ENCODE measurements around the gene NAALADL2. TPM values are rescaled to one million over a fixed set of nuclear protein-coding genes. Genes with fewer than 3 reads are reported as not detected.

The NAALADL2 gene
- total and polyA plus RNA-seq, 4 donors: 0.28 to 4.6 (median 3.1) TPM

DNA sequence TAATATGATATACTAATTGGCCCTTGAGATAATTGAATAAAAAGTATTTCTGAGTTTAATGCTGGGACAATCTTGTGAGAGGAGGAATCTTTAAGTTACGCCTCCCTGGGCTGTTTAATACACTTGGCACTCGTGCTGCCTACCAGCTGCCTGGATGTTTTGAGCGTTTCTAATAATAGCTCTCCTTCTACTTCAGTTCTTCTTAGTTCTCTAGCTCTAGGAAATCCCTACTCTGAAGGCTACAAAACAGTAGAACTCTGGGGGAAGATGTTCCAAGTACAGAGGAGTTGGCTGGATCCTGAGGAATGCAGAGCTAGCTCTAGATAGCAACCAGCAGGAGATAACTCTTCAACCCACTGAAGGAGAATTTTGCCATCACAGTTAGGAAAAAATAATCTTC lies 3.5 kb downstream of the NAALADL2 start:
- no peak for DNase-seq (ENCODE audit: low spot score)
- Histone ChIP-seq H3K9ac (ENCODE audit: low read depth in 1 of 2, low read length in 2 of 2) (no peak overlapping the region), H3K9me3 (ENCODE audit: control insufficient read depth in 4 of 4, low read length in 3 of 4) (no peaks in the 10 kb centered on the region), H3K27me3 (ENCODE audit: control insufficient read depth in 4 of 4, insufficient read depth in 4 of 4, low read length in 3 of 4) (no peaks in the 10 kb centered on the region), H3K36me3 (ENCODE audit: control insufficient read depth in 4 of 4, insufficient read depth in 3 of 4, low read depth in 1 of 4, low read length in 3 of 4) (no peaks in the 10 kb centered on the region), H3K27ac (ENCODE audit: low read depth in 1 of 2, low read length in 2 of 2) (no peak overlapping the region), H3K4me1 (ENCODE audit: control insufficient read depth in 4 of 4, insufficient read depth in 4 of 4, low read length in 3 of 4) (peaks cover 0 to 31% (median 24%) of the 10 kb centered on the region in 4 donors), H3K4me3 (ENCODE audit: low read depth in 1 of 3, low read length in 3 of 3) (no peak overlapping the region)
- 80% methylated on average over 3 of the region's 3 CpGs for WGBS
- TF ChIP-seq FOXA2 (IDR thresholded peaks at IDR 0.05) (no peak), REST (IDR thresholded peaks at IDR 0.05) (no peak), GABPA (IDR thresholded peaks at IDR 0.05 in 1 of 2, conservative IDR thresholded peaks at IDR 0.05 in 1 of 2) (no peak), HNF4G (IDR thresholded peaks at IDR 0.05) (no peak), EGR1 (IDR thresholded peaks at IDR 0.05; ENCODE audit: low read depth in 2 of 2) (no peak), MAX (IDR thresholded peaks at IDR 0.05) (no peak), FOXA1 (IDR thresholded peaks at IDR 0.05) (no peak), RXRA (IDR thresholded peaks at IDR 0.05) (no peak), SP1 (IDR thresholded peaks at IDR 0.05) (no peak), TAF1 (conservative IDR thresholded peaks at IDR 0.05) (no peak), RAD21 (IDR thresholded peaks at IDR 0.05) (no peak), YY1 (IDR thresholded peaks at IDR 0.05) (no peak), JUND (IDR thresholded peaks at IDR 0.05) (no peak), HNF4A (conservative IDR thresholded peaks at IDR 0.05) (no peak), NR2F2 (IDR thresholded peaks at IDR 0.05) (no peak)
- TF ChIP-seq, protein P1, sequence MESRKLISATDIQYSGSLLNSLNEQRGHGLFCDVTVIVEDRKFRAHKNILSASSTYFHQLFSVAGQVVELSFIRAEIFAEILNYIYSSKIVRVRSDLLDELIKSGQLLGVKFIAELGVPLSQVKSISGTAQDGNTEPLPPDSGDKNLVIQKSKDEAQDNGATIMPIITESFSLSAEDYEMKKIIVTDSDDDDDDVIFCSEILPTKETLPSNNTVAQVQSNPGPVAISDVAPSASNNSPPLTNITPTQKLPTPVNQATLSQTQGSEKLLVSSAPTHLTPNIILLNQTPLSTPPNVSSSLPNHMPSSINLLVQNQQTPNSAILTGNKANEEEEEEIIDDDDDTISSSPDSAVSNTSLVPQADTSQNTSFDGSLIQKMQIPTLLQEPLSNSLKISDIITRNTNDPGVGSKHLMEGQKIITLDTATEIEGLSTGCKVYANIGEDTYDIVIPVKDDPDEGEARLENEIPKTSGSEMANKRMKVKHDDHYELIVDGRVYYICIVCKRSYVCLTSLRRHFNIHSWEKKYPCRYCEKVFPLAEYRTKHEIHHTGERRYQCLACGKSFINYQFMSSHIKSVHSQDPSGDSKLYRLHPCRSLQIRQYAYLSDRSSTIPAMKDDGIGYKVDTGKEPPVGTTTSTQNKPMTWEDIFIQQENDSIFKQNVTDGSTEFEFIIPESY (IDR thresholded peaks at IDR 0.05): no peak
- TF ChIP-seq, protein P2, sequence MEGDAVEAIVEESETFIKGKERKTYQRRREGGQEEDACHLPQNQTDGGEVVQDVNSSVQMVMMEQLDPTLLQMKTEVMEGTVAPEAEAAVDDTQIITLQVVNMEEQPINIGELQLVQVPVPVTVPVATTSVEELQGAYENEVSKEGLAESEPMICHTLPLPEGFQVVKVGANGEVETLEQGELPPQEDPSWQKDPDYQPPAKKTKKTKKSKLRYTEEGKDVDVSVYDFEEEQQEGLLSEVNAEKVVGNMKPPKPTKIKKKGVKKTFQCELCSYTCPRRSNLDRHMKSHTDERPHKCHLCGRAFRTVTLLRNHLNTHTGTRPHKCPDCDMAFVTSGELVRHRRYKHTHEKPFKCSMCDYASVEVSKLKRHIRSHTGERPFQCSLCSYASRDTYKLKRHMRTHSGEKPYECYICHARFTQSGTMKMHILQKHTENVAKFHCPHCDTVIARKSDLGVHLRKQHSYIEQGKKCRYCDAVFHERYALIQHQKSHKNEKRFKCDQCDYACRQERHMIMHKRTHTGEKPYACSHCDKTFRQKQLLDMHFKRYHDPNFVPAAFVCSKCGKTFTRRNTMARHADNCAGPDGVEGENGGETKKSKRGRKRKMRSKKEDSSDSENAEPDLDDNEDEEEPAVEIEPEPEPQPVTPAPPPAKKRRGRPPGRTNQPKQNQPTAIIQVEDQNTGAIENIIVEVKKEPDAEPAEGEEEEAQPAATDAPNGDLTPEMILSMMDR (IDR thresholded peaks at IDR 0.05; ENCODE audit: low read depth, low read length, missing input control): no peak

DNA sequence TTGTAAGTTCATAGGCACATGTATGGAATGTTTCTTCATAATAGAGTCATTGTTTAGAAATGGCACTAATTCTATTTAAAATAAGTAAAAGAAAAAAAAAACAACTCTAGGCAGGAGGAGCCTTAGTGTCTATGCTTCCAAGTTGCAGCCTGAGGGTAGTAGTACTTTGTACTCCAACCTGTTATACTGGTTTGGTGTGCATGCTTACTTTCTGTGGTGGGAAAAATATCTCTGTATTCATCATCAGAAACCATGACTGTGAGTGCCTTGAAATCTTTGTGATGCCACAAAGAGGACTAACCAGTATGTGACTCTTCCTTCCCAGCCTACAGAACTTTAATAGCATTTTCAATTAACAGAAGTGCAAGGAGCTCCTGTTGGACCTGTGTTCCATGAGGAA lies 4.4 kb downstream of the NAALADL2 start:
- H3K9ac ChIP-seq (ENCODE audit: low read depth in 1 of 2, low read length in 2 of 2): no peak overlapping the region
- TF ChIP-seq HNF4A (conservative IDR thresholded peaks at IDR 0.05) (no peak), FOXA2 (IDR thresholded peaks at IDR 0.05) (no peak), JUND (IDR thresholded peaks at IDR 0.05) (no peak), SP1 (IDR thresholded peaks at IDR 0.05) (no peak), EGR1 (IDR thresholded peaks at IDR 0.05; ENCODE audit: low read depth in 2 of 2) (no peak), HNF4G (IDR thresholded peaks at IDR 0.05) (no peak), RAD21 (IDR thresholded peaks at IDR 0.05) (no peak), REST (IDR thresholded peaks at IDR 0.05) (no peak)
- TF ChIP-seq, protein P1 (IDR thresholded peaks at IDR 0.05): no peak
- TF ChIP-seq, protein P3, sequence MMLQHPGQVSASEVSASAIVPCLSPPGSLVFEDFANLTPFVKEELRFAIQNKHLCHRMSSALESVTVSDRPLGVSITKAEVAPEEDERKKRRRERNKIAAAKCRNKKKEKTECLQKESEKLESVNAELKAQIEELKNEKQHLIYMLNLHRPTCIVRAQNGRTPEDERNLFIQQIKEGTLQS (IDR thresholded peaks at IDR 0.05): no peak
- no peak for DNase-seq (ENCODE audit: low spot score)
- H3K27ac ChIP-seq (ENCODE audit: low read depth in 1 of 2, low read length in 2 of 2): no peak overlapping the region
- peaks cover 0 to 27% (median 20%) of the 10 kb centered on the region in 4 donors for H3K4me1 ChIP-seq (ENCODE audit: control insufficient read depth in 4 of 4, insufficient read depth in 4 of 4, low read length in 3 of 4)
- no peak overlapping the region for H3K4me3 ChIP-seq (ENCODE audit: low read depth in 1 of 3, low read length in 3 of 3)
- H3K36me3 ChIP-seq (ENCODE audit: control insufficient read depth in 4 of 4, insufficient read depth in 3 of 4, low read depth in 1 of 4, low read length in 3 of 4): no peaks in the 10 kb centered on the region
- no peaks in the 10 kb centered on the region for H3K9me3 ChIP-seq (ENCODE audit: control insufficient read depth in 4 of 4, low read length in 3 of 4)
- H3K27me3 ChIP-seq (ENCODE audit: control insufficient read depth in 4 of 4, insufficient read depth in 4 of 4, low read length in 3 of 4): no peaks in the 10 kb centered on the region

Data from liver (tissue), 9 donors.